Inferior parietal cortex (tissue), 1 donor: ENCODE data around the gene SMG1.
"Not testable (repeated sequence)": the region's sequence is repeated elsewhere in the genome, so short reads cannot be mapped to it uniquely, and the experiment has no call there.

Experiments
- DNase-seq: peaks from one replicate; pipeline ENCODE4 v3.0.0-alpha.2; 2016; ENCODE audit errors: extremely low spot score

Gene SMG1

GRCh38 chr16:18800293-18800692 is 125.9 kb downstream of the SMG1 start:
- no peak for DNase-seq

DNA sequence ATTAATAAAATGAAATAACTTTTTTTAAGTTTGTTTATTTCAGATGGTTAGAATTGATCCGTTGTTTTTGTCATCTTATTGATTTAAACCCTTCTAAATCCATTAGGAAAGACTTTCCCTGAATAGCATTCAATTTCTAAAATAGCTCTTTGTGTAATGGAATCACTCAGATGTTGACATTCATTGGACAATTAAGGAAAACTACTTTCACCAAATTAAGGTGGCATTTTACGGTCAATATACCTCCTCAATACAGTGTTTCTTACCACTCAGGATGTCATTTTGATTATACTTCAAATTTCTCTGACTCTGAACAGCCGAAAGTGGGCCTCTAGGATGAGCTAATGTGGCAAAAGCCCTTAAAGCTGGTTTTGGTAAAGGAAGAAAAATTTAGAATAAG is 126.7 kb downstream of the SMG1 start:
- DNase-seq, result no peak

- no peak for DNase-seq
These were observed 128.5 kb downstream of the SMG1 start for GRCh38 chr16:18797746-18798145.

DNA sequence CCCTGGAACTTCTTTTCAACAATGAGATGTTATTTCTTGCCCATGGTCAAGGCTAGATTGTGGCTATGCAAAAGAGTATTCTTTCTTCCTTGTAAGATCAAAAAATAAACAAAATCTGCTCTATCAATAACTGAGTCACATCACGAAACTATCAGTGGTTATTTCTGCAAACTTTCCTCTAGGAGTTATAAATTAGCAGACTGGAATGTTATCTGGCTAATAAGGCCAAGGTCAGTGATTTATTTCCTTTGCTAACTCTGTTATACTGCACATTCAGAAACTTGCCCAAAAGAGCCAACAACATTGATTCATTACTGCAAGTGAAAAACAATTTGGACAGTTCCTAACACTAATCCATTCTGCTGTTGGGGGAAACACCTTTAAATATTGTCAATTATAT is 129.8 kb downstream of the SMG1 start:
- DNase-seq, result no peak

GRCh38 chr16:18792836-18793433 is 133.3 kb downstream of the SMG1 start:
- no peak for DNase-seq

- peak; percentile 98 for DNase-seq
These were observed 136.1 kb downstream of the SMG1 start, which contains the start of gene RPS15A for GRCh38 chr16:18789850-18790706. RPS15A (minus strand) TSS chr16:18790334; CDS start chr16:18789113, 1,221 bp downstream.

- DNase-seq, result no peak
These were observed 136.7 kb downstream of the SMG1 start for GRCh38 chr16:18789515-18789849.

- DNase-seq, result no peak
These were observed 137.2 kb downstream of the SMG1 start for GRCh38 chr16:18788828-18789514.

GRCh38 chr16:18784917-18785623 is 141.1 kb downstream of the SMG1 start:
- no peak for DNase-seq

DNA sequence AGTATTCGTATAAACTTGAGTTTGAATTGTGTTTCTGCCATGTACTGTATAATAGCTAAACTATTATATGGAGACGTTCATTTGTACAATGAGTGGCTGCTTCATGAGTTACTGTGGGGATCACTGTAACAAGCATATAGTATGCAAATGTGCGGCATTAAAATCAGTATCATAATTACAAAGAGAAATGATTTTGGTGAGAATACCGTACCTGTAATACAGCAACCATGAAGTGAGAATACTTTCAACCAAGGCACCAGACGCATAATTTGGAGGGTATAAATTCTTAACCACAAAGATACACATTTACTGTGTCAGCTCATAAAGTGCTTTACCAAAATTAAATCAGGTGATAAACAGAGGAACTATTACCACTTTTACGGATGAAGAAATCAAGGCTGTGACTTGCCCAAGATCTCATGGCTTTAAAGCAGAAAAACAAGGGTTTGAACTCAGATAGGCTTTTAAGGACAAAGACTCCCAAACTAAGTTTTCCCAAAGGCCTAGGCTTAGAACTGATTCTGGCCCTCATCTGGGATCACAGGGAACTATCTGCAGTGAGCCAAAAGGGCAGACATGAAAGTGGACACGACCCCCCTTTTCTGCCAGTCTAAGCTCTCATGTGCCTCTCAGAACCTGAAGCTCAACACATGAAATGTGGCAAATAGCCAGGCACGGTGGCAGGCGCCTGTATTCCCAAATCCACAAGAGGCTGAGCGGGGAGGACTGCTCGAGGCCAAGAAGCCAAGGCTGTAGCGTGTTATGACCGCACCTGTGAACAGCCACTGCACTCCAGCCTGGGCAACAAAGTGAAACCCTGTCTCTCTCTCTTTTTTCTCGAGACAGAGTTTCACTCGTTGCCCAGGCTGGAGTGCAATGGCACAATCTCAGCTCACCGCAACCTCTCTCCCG is 142.5 kb downstream of the SMG1 start:
- DNase-seq, result no peak

DNA sequence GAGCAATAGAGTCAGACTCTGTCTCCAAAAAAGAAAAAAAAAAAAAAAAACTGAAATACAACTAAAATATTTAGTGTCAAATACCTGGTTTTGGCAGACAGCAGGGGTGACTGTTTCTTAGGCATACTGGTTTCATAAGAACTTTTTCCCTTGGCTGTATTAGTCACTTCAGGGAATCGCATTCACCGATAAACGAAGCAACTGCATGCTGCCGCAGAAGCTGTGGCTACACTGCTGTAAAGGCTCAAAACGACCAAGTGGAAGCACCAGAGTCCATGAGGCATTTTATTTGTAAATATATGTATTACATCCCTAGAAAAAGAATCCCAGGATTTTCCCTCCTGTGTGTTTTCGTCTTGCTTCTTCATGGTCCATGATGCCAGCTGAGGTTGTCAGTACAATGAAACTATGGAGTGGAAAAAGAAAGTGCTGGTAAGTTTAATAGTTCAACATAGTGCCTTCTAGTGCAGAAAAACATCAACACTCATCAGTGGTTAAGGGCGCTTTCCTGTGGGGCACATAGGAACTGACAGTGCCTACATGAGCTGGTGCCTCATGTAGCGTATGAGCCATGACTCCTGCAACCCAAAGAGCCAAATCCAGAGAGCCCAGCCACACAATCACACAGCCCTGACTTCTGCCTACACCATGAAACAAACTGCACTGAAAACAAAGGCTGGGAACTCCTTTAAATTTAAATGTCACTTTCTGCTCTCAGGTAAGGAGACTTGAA is 143.3 kb downstream of the SMG1 start:
- no peak for DNase-seq

DNA sequence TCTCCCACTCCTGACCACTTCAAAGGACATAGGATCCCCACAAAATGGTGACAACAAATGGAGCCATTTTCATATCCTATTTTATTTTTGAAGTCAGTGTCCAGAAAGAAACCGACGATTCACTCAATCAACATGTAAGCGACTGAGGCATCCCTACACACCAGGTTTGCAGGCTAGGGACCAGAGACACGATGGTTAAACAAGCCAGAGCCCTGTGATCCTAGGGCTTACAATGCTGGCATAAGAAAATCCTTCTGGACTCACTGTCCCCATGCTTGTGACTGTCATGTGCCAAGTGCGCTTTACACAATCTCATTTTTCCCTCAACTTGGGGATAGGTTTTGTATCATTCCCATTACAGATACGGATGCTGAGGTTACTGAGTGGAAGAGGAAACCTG is 145.0 kb downstream of the SMG1 start:
- DNase-seq, result not testable (repeated sequence)

DNA sequence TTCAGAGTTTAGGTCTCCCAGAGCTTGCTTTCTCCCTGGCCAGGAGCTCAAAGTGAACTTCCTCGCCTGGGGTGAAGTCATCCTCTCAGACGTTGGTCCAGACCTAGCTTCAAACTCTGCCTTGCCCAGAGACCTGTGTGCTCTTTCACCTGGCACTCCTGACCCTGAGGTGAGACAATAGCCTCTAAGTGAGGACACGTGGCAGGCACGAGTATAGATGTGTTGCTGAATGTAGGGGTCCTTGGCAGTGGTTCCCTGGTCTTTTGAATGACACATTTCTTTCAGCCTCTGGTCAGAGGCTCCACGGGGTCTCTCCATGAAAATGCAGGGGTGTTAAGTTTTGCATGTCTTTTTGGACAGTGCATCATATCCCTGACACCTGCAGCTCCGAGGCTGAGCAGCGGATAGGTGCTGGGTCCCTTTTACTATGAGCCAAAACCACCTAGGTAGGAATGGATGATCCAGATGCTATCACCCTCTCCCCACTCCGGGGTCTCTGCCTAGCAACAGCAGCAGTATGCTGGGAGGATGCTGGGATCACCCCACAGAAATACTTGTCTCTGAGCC is 145.7 kb downstream of the SMG1 start:
- DNase-seq, result not testable (repeated sequence)

DNA sequence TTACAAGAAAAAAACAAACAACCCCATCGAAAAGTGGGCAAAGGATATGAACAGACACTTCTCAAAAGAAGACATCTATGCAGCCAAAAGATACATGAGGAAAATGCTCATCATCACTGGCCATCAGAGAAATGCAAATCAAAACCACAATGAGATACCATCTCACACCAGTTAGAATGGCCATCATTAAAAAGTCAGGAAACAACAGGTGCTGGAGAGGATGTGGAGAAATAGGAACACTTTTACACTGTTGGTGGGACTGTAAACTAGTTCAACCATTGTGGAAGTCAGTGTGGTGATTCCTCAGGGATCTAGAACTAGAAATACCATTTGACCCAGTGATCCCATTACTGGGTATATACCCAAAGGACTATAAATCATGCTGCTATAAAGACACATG is 148.5 kb downstream of the SMG1 start:
- DNase-seq, result not testable (repeated sequence)

GRCh38 chr16:18776334-18776733 is 149.9 kb downstream of the SMG1 start:
- not testable (repeated sequence) for DNase-seq

GRCh38 chr16:18774651-18775050 is 151.6 kb downstream of the SMG1 start:
- DNase-seq, result not testable (repeated sequence)

DNA sequence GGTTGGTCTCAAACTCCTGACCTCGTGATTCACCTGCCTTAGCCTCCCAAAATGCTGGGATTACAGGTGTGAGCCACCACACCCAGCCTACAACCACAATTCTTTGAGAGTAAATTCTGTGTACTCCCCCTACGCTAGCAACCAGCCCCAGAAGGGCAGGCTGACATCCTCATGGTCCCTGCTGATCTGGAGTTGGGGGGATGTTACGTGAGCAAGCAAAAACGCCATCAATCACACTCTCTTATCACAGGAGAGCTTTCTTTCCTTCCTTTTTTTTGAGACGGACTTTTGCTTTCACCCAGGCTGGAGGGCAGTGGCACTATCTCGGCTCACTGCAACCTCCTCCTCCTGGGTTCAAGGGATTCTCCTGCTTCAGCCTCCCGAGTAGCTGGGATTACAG is 154.0 kb downstream of the SMG1 start:
- not testable (repeated sequence) for DNase-seq

- DNase-seq, result not testable (repeated sequence)
These were observed 155.8 kb downstream of the SMG1 start for GRCh38 chr16:18770336-18770962.

GRCh38 chr16:18767217-18767616 is 159.0 kb downstream of the SMG1 start:
- DNase-seq, result not testable (repeated sequence)
